HEK293T (cell line): ENCODE results near the gene OLA1.

ENCODE experiments used
- CTCF ChIA-PET: fragments of 350-600 bp; formaldehyde crosslinking; extraction: SDS; loops from one replicate; lab custom pipeline; 2021; ENCODE audit warnings: antibody characterized with exemption, inconsistent platforms; lab: Yijun Ruan, JAX
- POLR2A ChIA-PET: fragments of 350-600 bp; formaldehyde crosslinking; extraction: SDS; loops from one replicate; lab custom pipeline; 2020; ENCODE audit warnings: antibody characterized with exemption, inconsistent platforms; lab: Yijun Ruan, JAX
- DNase-seq: peaks from one replicate; pipeline ENCODE4 v3.0.0; 2012; ENCODE audit warnings: mixed read lengths; ENCODE audit errors: extremely low spot score
- ARNT ChIP-seq: fragments of 450-650 bp; IDR thresholded peaks from 2 replicates; pipeline ENCODE4 v1.6.1; 2017; ENCODE audit warnings: mild to moderate bottlenecking
- BHLHE40 ChIP-seq: fragments of 450-650 bp; IDR thresholded peaks from 2 replicates; pipeline ENCODE4 v1.6.1; 2016; ENCODE audit warnings: mild to moderate bottlenecking, moderate library complexity, borderline replicate concordance
- CTBP1 ChIP-seq: fragments of 450-650 bp; IDR thresholded peaks from 2 replicates; pipeline ENCODE4 v1.6.1; 2016; ENCODE audit warnings: borderline replicate concordance
- ELF4 ChIP-seq: fragments of 450-650 bp; IDR thresholded peaks from 2 replicates; pipeline ENCODE4 v1.6.1; 2017; ENCODE audit warnings: antibody characterized with exemption
- FOXA1 ChIP-seq: fragments of 450-650 bp; IDR thresholded peaks from 2 replicates; pipeline ENCODE4 v1.6.1; 2016; ENCODE audit warnings: mild to moderate bottlenecking
- FOXK2 ChIP-seq: fragments of 450-650 bp; IDR thresholded peaks from 2 replicates; pipeline ENCODE4 v1.6.1; 2016; ENCODE audit warnings: mild to moderate bottlenecking
- FOXM1 ChIP-seq: fragments of 450-650 bp; IDR thresholded peaks from 2 replicates; pipeline ENCODE4 v1.6.1; 2017; ENCODE audit warnings: mild to moderate bottlenecking, borderline replicate concordance
- HDGF ChIP-seq: fragments of 450-650 bp; IDR thresholded peaks from 2 replicates; pipeline ENCODE4 v1.6.1; 2017; ENCODE audit warnings: antibody characterized with exemption, borderline replicate concordance
- L3MBTL2 ChIP-seq: fragments of 450-650 bp; conservative IDR thresholded peaks from 2 replicates; pipeline ENCODE4 v1.6.1; 2016; ENCODE audit warnings: mild to moderate bottlenecking
- LEF1 ChIP-seq: fragments of 450-650 bp; IDR thresholded peaks from 2 replicates; pipeline ENCODE4 v1.6.1; 2017; ENCODE audit warnings: mild to moderate bottlenecking, borderline replicate concordance
- NFRKB ChIP-seq: fragments of 450-650 bp; IDR thresholded peaks from 2 replicates; pipeline ENCODE4 v1.6.1; 2016; ENCODE audit warnings: mild to moderate bottlenecking, moderate library complexity
- PKNOX1 ChIP-seq: fragments of 450-650 bp; IDR thresholded peaks from 2 replicates; pipeline ENCODE4 v1.6.1; 2016
- SP1 ChIP-seq: fragments of 450-650 bp; IDR thresholded peaks from 2 replicates; pipeline ENCODE4 v1.6.1; 2017
- SUZ12 ChIP-seq: fragments of 450-650 bp; IDR thresholded peaks from 2 replicates; pipeline ENCODE4 v1.6.1; 2016; ENCODE audit warnings: mild to moderate bottlenecking
- TARDBP ChIP-seq: fragments of 450-650 bp; IDR thresholded peaks from 2 replicates; pipeline ENCODE4 v1.6.1; 2016
- ZNF384 ChIP-seq: fragments of 450-650 bp; IDR thresholded peaks from 2 replicates; pipeline ENCODE4 v1.6.1; 2016

Gene OLA1

DNA sequence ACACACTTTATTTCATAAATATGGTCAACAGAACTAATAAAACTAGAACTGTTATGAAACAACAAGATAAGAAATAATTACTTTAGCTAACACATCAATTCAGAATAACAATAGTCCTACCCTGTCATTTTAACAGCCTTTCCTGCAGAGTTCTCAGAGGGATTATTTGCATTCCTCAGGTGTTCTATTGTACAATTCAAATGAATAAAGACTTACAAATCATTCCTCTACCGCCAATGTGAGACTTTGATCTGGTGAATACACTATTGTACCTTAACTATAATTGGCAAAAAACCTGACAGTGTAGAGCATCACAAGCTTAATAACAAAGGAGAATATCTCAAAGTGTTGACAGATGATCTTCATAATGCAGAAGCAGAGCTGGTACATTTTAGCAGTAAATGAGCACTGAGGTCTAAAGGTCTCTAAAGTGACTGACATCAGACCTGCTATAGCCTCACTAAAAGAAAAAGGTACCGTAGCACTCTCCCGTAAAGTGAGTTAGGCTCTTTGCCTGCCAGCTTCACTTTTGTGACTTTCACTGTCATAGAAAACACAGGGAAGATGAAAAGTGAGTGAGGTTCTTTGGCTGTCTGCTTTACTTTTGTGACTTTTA lies 164.4 kb downstream of the OLA1 start:
- no peak for TF ChIP-seq HDGF
- TF ChIP-seq FOXK2 = no peak
- TF ChIP-seq FOXA1 = no peak
- TF ChIP-seq ARNT = no peak
- TF ChIP-seq SP1 = no peak
- no peak for TF ChIP-seq L3MBTL2
- no peak for TF ChIP-seq FOXM1
- no peak for TF ChIP-seq SUZ12
- TF ChIP-seq CTBP1 = no peak
- TF ChIP-seq TARDBP = no peak
- TF ChIP-seq ZNF384 = no peak
- TF ChIP-seq PKNOX1 = no peak
- TF ChIP-seq NFRKB = no peak
- ChIA-PET CTCF (no interaction called here), POLR2A (no interaction called here)
- no peak for DNase-seq

GRCh38 chr2:174080672-174081121 lies 167.6 kb downstream of the OLA1 start:
- CTCF ChIA-PET = no interaction called here
- TF ChIP-seq FOXA1 = no peak
- TF ChIP-seq HDGF = no peak
- TF ChIP-seq FOXK2 = no peak
- TF ChIP-seq BHLHE40 = no peak
- no peak for TF ChIP-seq SUZ12
- no peak for TF ChIP-seq SP1
- TF ChIP-seq LEF1 = no peak
- no peak for TF ChIP-seq ARNT
- TF ChIP-seq FOXM1 = no peak
- no peak for TF ChIP-seq NFRKB
- no peak for TF ChIP-seq L3MBTL2
- no peak for TF ChIP-seq TARDBP
- TF ChIP-seq ZNF384 = no peak
- TF ChIP-seq CTBP1 = no peak
- TF ChIP-seq ELF4 = no peak
- POLR2A ChIA-PET = no interaction called here
- no peak for DNase-seq

GRCh38 chr2:174078275-174078674 lies 170.1 kb downstream of the OLA1 start:
- ChIA-PET POLR2A (no interaction called here), CTCF (interaction anchor here (0.5 to 0.6 kb wide), 2 partner anchors 31 to 119 kb away, joined by 3 read pairs; no protein-coding TSS in a partner anchor)
- TF ChIP-seq LEF1 (no peak), SUZ12 (no peak), FOXK2 (no peak), ZNF384 (no peak), NFRKB (no peak), BHLHE40 (no peak), SP1 (no peak), FOXM1 (no peak), HDGF (no peak), ARNT (no peak), CTBP1 (no peak), TARDBP (no peak), FOXA1 (no peak), PKNOX1 (no peak)
- DNase-seq = no peak

DNA sequence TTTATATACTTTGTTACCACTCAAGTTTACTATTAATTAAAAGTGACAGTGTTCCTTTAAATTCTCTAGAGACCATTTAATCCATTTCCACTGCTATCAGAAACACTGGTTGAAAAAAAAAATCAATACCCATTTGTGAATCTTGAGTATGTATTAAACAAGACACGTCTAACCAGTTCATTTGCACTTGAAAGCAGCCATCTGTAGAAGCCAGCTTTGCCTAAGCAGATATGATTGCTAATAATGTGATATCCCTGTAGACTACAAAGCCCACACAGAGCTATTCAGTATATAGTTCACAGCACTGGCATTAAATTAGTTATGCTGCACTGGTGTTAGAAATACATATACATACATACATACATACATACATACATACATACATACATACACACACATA lies 171.4 kb downstream of the OLA1 start:
- ChIA-PET CTCF (interaction anchor here (0.7 kb wide), 1 partner anchor 659 kb away, joined by 5 read pairs; no protein-coding TSS in a partner anchor), POLR2A (interaction anchor here (0.6 kb wide), 1 partner anchor 170 kb away, joined by 3 read pairs; no protein-coding TSS in a partner anchor)
- TF ChIP-seq HDGF = no peak
- no peak for TF ChIP-seq FOXA1
- no peak for TF ChIP-seq L3MBTL2
- no peak for TF ChIP-seq FOXK2
- TF ChIP-seq LEF1 = no peak
- no peak for TF ChIP-seq ELF4
- TF ChIP-seq PKNOX1 = no peak
- no peak for TF ChIP-seq BHLHE40
- no peak for DNase-seq

- ChIA-PET POLR2A (no interaction called here), CTCF (no interaction called here)
- TF ChIP-seq TARDBP = no peak
- TF ChIP-seq SP1 = no peak
- no peak for TF ChIP-seq FOXA1
- no peak for TF ChIP-seq CTBP1
- no peak for TF ChIP-seq ARNT
- TF ChIP-seq ELF4 = no peak
- no peak for TF ChIP-seq PKNOX1
- no peak for TF ChIP-seq NFRKB
- no peak for TF ChIP-seq FOXK2
- TF ChIP-seq LEF1 = no peak
- TF ChIP-seq ZNF384 = no peak
- TF ChIP-seq HDGF = no peak
- no peak for TF ChIP-seq BHLHE40
- no peak for TF ChIP-seq L3MBTL2
- TF ChIP-seq SUZ12 = no peak
- TF ChIP-seq FOXM1 = no peak
- DNase-seq = no peak
Measured at GRCh38 chr2:174076040-174076439, 172.3 kb downstream of the OLA1 start.
